ENCODE data around the gene AGPAT3. TPM values are rescaled to one million over a fixed set of nuclear protein-coding genes. Genes with fewer than 3 reads are reported as not detected.

The AGPAT3 gene
- total and polyA plus RNA-seq, 10 of the 15 experiments (the other 5 are each of a cell fraction or from before 2014, with no cell fraction given), result 1.2 to 110 (median 30.8) TPM

- TF ChIP-seq REST (IDR thresholded peaks at IDR 0.05; ENCODE audit: low read depth, low read length) (no peak), ZNF384 (IDR thresholded peaks at IDR 0.05; ENCODE audit: borderline replicate concordance, low read depth, low read length) (no peak), SPI1 (IDR thresholded peaks at IDR 0.05; ENCODE audit: borderline replicate concordance, insufficient read depth, low read depth, low read length) (no peak), MTA2 (IDR thresholded peaks at IDR 0.05; ENCODE audit: low read depth) (peak; percentile 77), SIX5 (IDR thresholded peaks at IDR 0.05; ENCODE audit: low read depth, low read length, severe bottlenecking) (no peak), MAX (IDR thresholded peaks at IDR 0.05; ENCODE audit: low read depth, low read length) (peak; percentile 76), BRCA1 (IDR thresholded peaks at IDR 0.05; ENCODE audit: low read depth, low read length) (no peak), GATAD2B (conservative IDR thresholded peaks at IDR 0.05; ENCODE audit: low read depth) (peak; percentile 100), CHD4 (IDR thresholded peaks at IDR 0.05) (no peak), CEBPZ (IDR thresholded peaks at IDR 0.05; ENCODE audit: low read depth, low read length) (no peak), SP1 (IDR thresholded peaks at IDR 0.05; ENCODE audit: low read depth, low read length) (no peak), FOXK2 (IDR thresholded peaks at IDR 0.05) (no peak), HDAC2 (IDR thresholded peaks at IDR 0.05) (no peak), STAT3 (IDR thresholded peaks at IDR 0.05; ENCODE audit: low read depth, low read length) (0 out of 2 replicates have a peak, but pooled peaks have one; percentile 28), NFYB (IDR thresholded peaks at IDR 0.05; ENCODE audit: insufficient read depth, low read depth, low read length) (no peak), TCF7 (IDR thresholded peaks at IDR 0.05; ENCODE audit: borderline replicate concordance) (no peak), NFIC (IDR thresholded peaks at IDR 0.05; ENCODE audit: low read depth, low read length) (peak; percentile 15; the same call in 1 of the 2 replicates), CBX5 (IDR thresholded peaks at IDR 0.05; ENCODE audit: low read depth) (0 out of 2 replicates have a peak, but pooled peaks have one; percentile 71), BCLAF1 (IDR thresholded peaks at IDR 0.05) (no peak), MXI1 (IDR thresholded peaks at IDR 0.05; ENCODE audit: low read depth, low read length) (peak; percentile 54), SREBF2 (IDR thresholded peaks at IDR 0.05; ENCODE audit: low read length) (no peak)
Measured at GRCh38 chr21:43938751-43939442, 73.9 kb downstream of the AGPAT3 start (continued).
